Smooth muscle cell (in vitro differentiated cells): ENCODE results near the gene ZNF749. TPM values are rescaled to one million over a fixed set of nuclear protein-coding genes. Genes with fewer than 3 reads are reported as not detected.

Experiments
- DNase-seq: peaks from one replicate; lab custom pipeline; 2025; ENCODE audit not compliant: unreplicated experiment; lab: John Stamatoyannopoulos, UW
- H2AFZ ChIP-seq: fragments of 200-600 bp; sonication (generic); 2 replicates; pipeline ENCODE4 v1.6.0; 2016; ENCODE audit warnings: antibody characterized with exemption, low read depth, mild to moderate bottlenecking
- H3F3A ChIP-seq: fragments of 200-600 bp; sonication (generic); 2 replicates; pipeline ENCODE4 v1.6.0; 2017; ENCODE audit warnings: antibody characterized with exemption, low read depth
- H3K27ac ChIP-seq: fragments of 200-600 bp; sonication (generic); 2 replicates; pipeline ENCODE4 v1.5.1; 2016; ENCODE audit warnings: low read depth, mild to moderate bottlenecking
- H3K27me3 ChIP-seq: fragments of 200-600 bp; sonication (generic); 2 replicates; pipeline ENCODE4 v1.6.1; 2016; ENCODE audit warnings: low read depth, mild to moderate bottlenecking
- H3K36me3 ChIP-seq: fragments of 200-600 bp; sonication (generic); 2 replicates; pipeline ENCODE4 v1.5.1; 2016; ENCODE audit warnings: low read depth
- H3K4me1 ChIP-seq: fragments of 200-600 bp; sonication (generic); 2 replicates; pipeline ENCODE4 v1.5.1; 2016; ENCODE audit warnings: low read depth
- H3K4me2 ChIP-seq: fragments of 200-600 bp; sonication (generic); 2 replicates; pipeline ENCODE4 v1.6.0; 2016; ENCODE audit warnings: mild to moderate bottlenecking
- H3K4me3 ChIP-seq: fragments of 200-600 bp; sonication (generic); 2 replicates; pipeline ENCODE4 v1.5.1; 2016; ENCODE audit warnings: mild to moderate bottlenecking
- H3K79me2 ChIP-seq: fragments of 200-600 bp; sonication (generic); 2 replicates; pipeline ENCODE4 v1.6.0; 2016; ENCODE audit warnings: low read depth, mild to moderate bottlenecking
- H3K9ac ChIP-seq: fragments of 200-600 bp; sonication (generic); 2 replicates; pipeline ENCODE4 v1.6.0; 2016; ENCODE audit warnings: low read depth
- H3K9me3 ChIP-seq: fragments of 200-600 bp; sonication (generic); replicated peaks from 2 replicates; pipeline ENCODE4 v1.5.1; 2016; ENCODE audit warnings: low read depth
- H4K20me1 ChIP-seq: fragments of 200-600 bp; sonication (generic); 2 replicates; pipeline ENCODE4 v1.6.0; 2016; ENCODE audit warnings: low read depth
- CTCF ChIP-seq: fragments of 200-600 bp; sonication (generic); IDR thresholded peaks from 2 replicates; pipeline ENCODE4 v1.5.1; 2017; ENCODE audit warnings: borderline replicate concordance, mild to moderate bottlenecking, antibody characterized with exemption; ENCODE audit not compliant: insufficient read depth, poor library complexity, severe bottlenecking
- WGBS: methylation state at CpG from one replicate; pipeline ENCODE4 v1.1.7; 2016; ENCODE audit warnings: low lambda C conversion rate; 5-methylcytosine and 5-hydroxymethylcytosine counted together
- polyA plus RNA-seq: library from polyadenylated mRNA; unstranded; fragments of >200 nt; fragmentation: Nextera tagmentation; extraction: Ambion mirVana; gene quantifications from 2 replicates; pipeline ENCODE4 v1.2.1, GENCODE V29; 2016
- total RNA-seq: library from RNA; depleted of rRNA; stranded (reverse); fragments of >200 nt; gene quantifications from 2 replicates; pipeline ENCODE4 v1.2.3, GENCODE V29; 2014

The ZNF749 gene
- total RNA-seq (4.0 and 9.4 TPM in 2 replicates), polyA plus RNA-seq (1.6 and 3.1 TPM in 2 replicates)

- no peaks in the 10 kb centered on the region for H3K27me3 ChIP-seq
- peaks cover 49% of the 10 kb centered on the region for H3K79me2 ChIP-seq
- peak within 1 kb of the TSS; percentile 85 for H3K4me2 ChIP-seq
- peaks cover 8% of the 10 kb centered on the region for H3K4me1 ChIP-seq
- H2AFZ ChIP-seq, result peak within 1 kb of the TSS; percentile 79
- H3K27ac ChIP-seq, result peak within 1 kb of the TSS; percentile 70
- peaks cover 6% of the 10 kb centered on the region for H4K20me1 ChIP-seq
- WGBS, result under 1% methylated on average over 53 of the region's 61 CpGs
- no peaks in the 10 kb centered on the region for H3K9me3 ChIP-seq
- H3K4me3 ChIP-seq, result peak within 1 kb of the TSS; percentile 64
- DNase-seq, result peak; percentile 76
- no peaks in the 10 kb centered on the region for H3F3A ChIP-seq
- peak within 1 kb of the TSS; percentile 74 for H3K9ac ChIP-seq
- no peaks in the 10 kb centered on the region for H3K36me3 ChIP-seq
- no peak for TF ChIP-seq CTCF
Measured at GRCh38 chr19:57435062-57435978, at the start of gene ZNF749. TSS of gene ZNF749 (plus strand) at chr19:57435325. CDS start at chr19:57435579, 254 bp downstream.

- no peak for DNase-seq
- Histone ChIP-seq H3K4me1 (peaks cover 12% of the 10 kb centered on the region), H3F3A (no peaks in the 10 kb centered on the region), H3K27me3 (no peaks in the 10 kb centered on the region), H4K20me1 (peaks cover 27% of the 10 kb centered on the region), H3K9ac (peak overlapping the region; percentile 97), H2AFZ (peak overlapping the region; percentile 92), H3K79me2 (peaks cover 43% of the 10 kb centered on the region), H3K36me3 (no peaks in the 10 kb centered on the region), H3K9me3 (no peaks in the 10 kb centered on the region), H3K4me2 (peak overlapping the region; percentile 83), H3K4me3 (peak overlapping the region; percentile 79), H3K27ac (peak overlapping the region; percentile 93)
- no peak for TF ChIP-seq CTCF
- 58% methylated on average over 11 of the region's 11 CpGs for WGBS
Measured at GRCh38 chr19:57389194-57389729, 45.9 kb upstream of the ZNF749 start.

DNA sequence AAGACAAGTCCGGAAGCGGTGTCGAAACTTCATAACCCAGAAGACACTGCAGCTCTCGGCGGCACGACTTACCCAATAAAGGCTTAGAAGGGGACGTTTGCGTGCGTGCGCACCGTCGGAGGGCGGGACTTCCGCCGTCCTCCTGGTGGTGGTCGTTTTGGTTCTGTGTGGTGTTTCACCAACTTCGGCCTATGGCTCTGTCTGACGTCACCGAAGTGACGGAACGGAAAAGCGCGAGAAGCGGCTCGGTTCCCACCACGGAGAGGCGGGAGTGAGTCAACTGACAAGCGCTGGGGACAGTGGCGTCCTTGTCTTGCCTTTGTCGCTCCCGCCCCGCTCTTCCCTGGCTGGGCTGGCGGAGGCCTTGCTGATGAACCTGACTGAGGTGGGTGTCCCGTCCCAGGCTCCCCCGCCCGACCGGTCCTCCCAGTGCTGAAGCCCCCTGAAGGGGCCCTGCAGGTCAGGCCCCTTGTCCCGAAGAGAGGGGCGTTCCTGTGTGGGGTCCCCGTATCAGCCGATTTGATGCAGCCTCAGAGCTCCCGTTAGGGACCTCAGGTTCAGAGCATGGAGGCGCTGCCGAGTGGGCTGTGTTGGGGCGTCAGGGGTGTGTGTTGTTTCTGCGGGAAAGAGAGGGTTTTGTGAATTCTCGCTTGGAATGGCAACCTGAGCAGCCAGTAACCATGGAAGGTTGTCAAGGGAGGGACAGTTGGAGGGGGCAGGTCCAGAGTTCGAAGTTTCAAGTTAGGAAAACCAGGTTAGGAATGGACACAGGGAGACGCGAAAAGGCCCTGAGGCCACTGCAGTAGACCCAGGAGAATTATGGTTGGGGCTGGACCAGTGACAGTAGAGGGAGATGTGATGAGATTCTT, 45.2 kb upstream of the ZNF749 start, which contains the start of gene ZNF548:
Gene ZNF548 (plus strand): TSS at position 125 of the 869 bp plus-strand sequence. CDS start 246 bp downstream, at position 371.
- peak within 1 kb of the TSS; percentile 93 for H3K27ac ChIP-seq
- peak within 1 kb of the TSS; percentile 79 for H3K4me3 ChIP-seq
- no peaks in the 10 kb centered on the region for H3K9me3 ChIP-seq
- H3K79me2 ChIP-seq, result peaks cover 47% of the 10 kb centered on the region
- peak within 1 kb of the TSS; percentile 97 for H3K9ac ChIP-seq
- H3F3A ChIP-seq, result no peaks in the 10 kb centered on the region
- WGBS, result 1% methylated on average over 50 of the region's 50 CpGs
- H3K4me2 ChIP-seq, result peak within 1 kb of the TSS; percentile 99
- H3K36me3 ChIP-seq, result no peaks in the 10 kb centered on the region
- H2AFZ ChIP-seq, result peak within 1 kb of the TSS; percentile 92
- peaks cover 12% of the 10 kb centered on the region for H3K4me1 ChIP-seq
- peaks cover 27% of the 10 kb centered on the region for H4K20me1 ChIP-seq
- no peaks in the 10 kb centered on the region for H3K27me3 ChIP-seq
- TF ChIP-seq CTCF, result no peak
- peak; percentile 92 for DNase-seq
